Right kidney (tissue), 1 donor: ENCODE measurements around the gene VILL.
"Not testable (repeated sequence)": the region's sequence is repeated elsewhere in the genome, so short reads cannot be mapped to it uniquely, and the experiment has no call there.

Experiments
- DNase-seq: peaks from one replicate; pipeline ENCODE4 v3.0.0-alpha.2; 2016

Gene VILL

GRCh38 chr3:38018296-38019266, 28.0 kb downstream of the VILL start:
- DNase-seq, result no peak

GRCh38 chr3:38019658-38020341, 29.2 kb downstream of the VILL start:
- no peak for DNase-seq

- no peak for DNase-seq
These were observed 29.7 kb downstream of the VILL start for GRCh38 chr3:38020342-38020726.

- DNase-seq, result no peak
These were observed 30.6 kb downstream of the VILL start for GRCh38 chr3:38021196-38021595.

GRCh38 chr3:38022301-38022700, 31.7 kb downstream of the VILL start:
- DNase-seq, result no peak

- no peak for DNase-seq
These were observed 32.5 kb downstream of the VILL start for GRCh38 chr3:38022896-38023709.

- no peak for DNase-seq
These were observed 36.3 kb downstream of the VILL start for GRCh38 chr3:38026856-38027255.

GRCh38 chr3:38027466-38028465, 37.2 kb downstream of the VILL start:
- DNase-seq, result no peak

- DNase-seq, result peak; percentile 66
These were observed 38.2 kb downstream of the VILL start for GRCh38 chr3:38028621-38029361.

- peak; percentile 79 for DNase-seq
These were observed 39.0 kb downstream of the VILL start, which contains the start of gene PLCD1 for GRCh38 chr3:38029400-38030125. PLCD1 (minus strand) TSS chr3:38029642; CDS start chr3:38029539, 103 bp downstream.

- no peak for DNase-seq
These were observed 39.8 kb downstream of the VILL start for GRCh38 chr3:38030126-38031021.

GRCh38 chr3:38031022-38031994, 40.7 kb downstream of the VILL start:
- no peak for DNase-seq

- no peak for DNase-seq
These were observed 41.8 kb downstream of the VILL start for GRCh38 chr3:38032328-38032865.

GRCh38 chr3:38033586-38033985, 43.0 kb downstream of the VILL start:
- DNase-seq, result not testable (repeated sequence)

GRCh38 chr3:38034335-38034734, 43.7 kb downstream of the VILL start:
- not testable (repeated sequence) for DNase-seq

- DNase-seq, result no peak
These were observed 45.7 kb downstream of the VILL start for GRCh38 chr3:38036286-38036685.

- DNase-seq, result no peak
These were observed 46.3 kb downstream of the VILL start for GRCh38 chr3:38036906-38037305.
